ENCODE results near the gene ZKSCAN4.

DNA sequence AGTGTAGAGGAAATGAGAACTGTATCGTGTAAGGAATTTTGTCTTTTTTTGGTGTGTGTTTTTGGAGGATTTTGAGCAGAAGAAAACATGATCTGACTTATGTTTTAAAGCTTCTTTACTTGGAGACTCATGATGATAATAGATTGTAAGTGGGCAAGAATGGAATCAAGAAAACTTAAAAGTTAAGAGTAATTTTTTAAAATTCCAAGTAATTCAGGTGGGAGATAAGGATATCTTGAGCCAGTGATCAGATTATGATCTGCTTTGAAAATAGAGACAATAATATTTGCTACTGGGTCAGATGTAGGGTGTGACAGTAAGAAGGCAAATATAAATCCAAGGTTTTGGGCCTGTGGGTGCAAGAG, 15.6 kb upstream of the ZKSCAN4 start:
- no peak for TF ChIP-seq POLR2A (IDR thresholded peaks at IDR 0.05)
- no peak for TF ChIP-seq CTCF (IDR thresholded peaks at IDR 0.05)
